Neural crest cell (in vitro differentiated cells): ENCODE data around the gene MVB12B. TPM values are rescaled to one million over a fixed set of nuclear protein-coding genes. Genes with fewer than 3 reads are reported as not detected.
A peak's percentile ranks its signal among the peaks of the same experiment; 100 is the strongest.

Experiments used
- DNase-seq: peaks from one replicate; pipeline ENCODE4 v3.0.0; 2021; ENCODE audit warnings: low read depth, mixed read lengths, low spot score
- H3K27ac Mint-ChIP-seq: one replicate; pipeline ENCODE4 v1.8.0; 2021; ENCODE audit warnings: mild to moderate bottlenecking, mixed read lengths; ENCODE audit not compliant: unreplicated experiment
- H3K27me3 Mint-ChIP-seq: 2 replicates; pipeline ENCODE4 v1.8.0; 2021; ENCODE audit warnings: low read depth, mild to moderate bottlenecking, mixed read lengths
- H3K36me3 Mint-ChIP-seq: 2 replicates; pipeline ENCODE4 v1.8.0; 2021; ENCODE audit warnings: low read depth, mild to moderate bottlenecking, mixed read lengths
- H3K4me1 Mint-ChIP-seq: 2 replicates; pipeline ENCODE4 v1.8.0; 2021; ENCODE audit warnings: mixed read lengths
- H3K4me3 Mint-ChIP-seq: one replicate; pipeline ENCODE4 v1.8.0; 2021; ENCODE audit warnings: mild to moderate bottlenecking, mixed read lengths
- H3K9me3 Mint-ChIP-seq: 2 replicates; pipeline ENCODE4 v1.8.0; 2021; ENCODE audit warnings: mixed read lengths
- total RNA-seq: library from RNA; stranded (reverse); gene quantifications from 2 replicates; pipeline ENCODE4 v1.2.1, GENCODE V29; 2021
- TF ChIP-seq, protein P1 (sequence below): fragments of 200-600 bp; sonication (generic); conservative IDR thresholded peaks from 2 replicates; pipeline ENCODE4 v1.5.0; 2021; ENCODE audit warnings: antibody characterized with exemption, mild to moderate bottlenecking

MVB12B gene
- total RNA-seq, 1 donor from 2014 or later, result 68.1 TPM

GRCh38 chr9:126394802-126395201, 68.2 kb downstream of the MVB12B start:
- H3K27ac Mint-ChIP-seq, result no peak overlapping the region
- H3K4me3 Mint-ChIP-seq, result no peak overlapping the region
- H3K4me1 Mint-ChIP-seq, result peaks cover 17% of the 10 kb centered on the region
- H3K9me3 Mint-ChIP-seq, result no peaks in the 10 kb centered on the region
- TF ChIP-seq, protein P1, sequence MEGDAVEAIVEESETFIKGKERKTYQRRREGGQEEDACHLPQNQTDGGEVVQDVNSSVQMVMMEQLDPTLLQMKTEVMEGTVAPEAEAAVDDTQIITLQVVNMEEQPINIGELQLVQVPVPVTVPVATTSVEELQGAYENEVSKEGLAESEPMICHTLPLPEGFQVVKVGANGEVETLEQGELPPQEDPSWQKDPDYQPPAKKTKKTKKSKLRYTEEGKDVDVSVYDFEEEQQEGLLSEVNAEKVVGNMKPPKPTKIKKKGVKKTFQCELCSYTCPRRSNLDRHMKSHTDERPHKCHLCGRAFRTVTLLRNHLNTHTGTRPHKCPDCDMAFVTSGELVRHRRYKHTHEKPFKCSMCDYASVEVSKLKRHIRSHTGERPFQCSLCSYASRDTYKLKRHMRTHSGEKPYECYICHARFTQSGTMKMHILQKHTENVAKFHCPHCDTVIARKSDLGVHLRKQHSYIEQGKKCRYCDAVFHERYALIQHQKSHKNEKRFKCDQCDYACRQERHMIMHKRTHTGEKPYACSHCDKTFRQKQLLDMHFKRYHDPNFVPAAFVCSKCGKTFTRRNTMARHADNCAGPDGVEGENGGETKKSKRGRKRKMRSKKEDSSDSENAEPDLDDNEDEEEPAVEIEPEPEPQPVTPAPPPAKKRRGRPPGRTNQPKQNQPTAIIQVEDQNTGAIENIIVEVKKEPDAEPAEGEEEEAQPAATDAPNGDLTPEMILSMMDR, result no peak
- H3K27me3 Mint-ChIP-seq, result no peaks in the 10 kb centered on the region
- no peak for DNase-seq
- H3K36me3 Mint-ChIP-seq, result peaks cover 8% of the 10 kb centered on the region

- Mint-ChIP-seq H3K27me3 (no peaks in the 10 kb centered on the region), H3K9me3 (no peaks in the 10 kb centered on the region), H3K27ac (no peak overlapping the region), H3K4me1 (peaks cover 17% of the 10 kb centered on the region), H3K36me3 (peaks cover 5% of the 10 kb centered on the region), H3K4me3 (no peak overlapping the region)
- TF ChIP-seq, protein P1, result no peak
- no peak for DNase-seq
Measured at GRCh38 chr9:126395439-126396212, 69.0 kb downstream of the MVB12B start.

- Mint-ChIP-seq H3K27me3 (no peaks in the 10 kb centered on the region), H3K4me3 (no peak overlapping the region), H3K4me1 (peaks cover 17% of the 10 kb centered on the region), H3K27ac (no peak overlapping the region), H3K9me3 (no peaks in the 10 kb centered on the region), H3K36me3 (peaks cover 5% of the 10 kb centered on the region)
- TF ChIP-seq, protein P1, result peak; percentile 47
- DNase-seq, result no peak
Measured at GRCh38 chr9:126397056-126397455, 70.4 kb downstream of the MVB12B start.

DNA sequence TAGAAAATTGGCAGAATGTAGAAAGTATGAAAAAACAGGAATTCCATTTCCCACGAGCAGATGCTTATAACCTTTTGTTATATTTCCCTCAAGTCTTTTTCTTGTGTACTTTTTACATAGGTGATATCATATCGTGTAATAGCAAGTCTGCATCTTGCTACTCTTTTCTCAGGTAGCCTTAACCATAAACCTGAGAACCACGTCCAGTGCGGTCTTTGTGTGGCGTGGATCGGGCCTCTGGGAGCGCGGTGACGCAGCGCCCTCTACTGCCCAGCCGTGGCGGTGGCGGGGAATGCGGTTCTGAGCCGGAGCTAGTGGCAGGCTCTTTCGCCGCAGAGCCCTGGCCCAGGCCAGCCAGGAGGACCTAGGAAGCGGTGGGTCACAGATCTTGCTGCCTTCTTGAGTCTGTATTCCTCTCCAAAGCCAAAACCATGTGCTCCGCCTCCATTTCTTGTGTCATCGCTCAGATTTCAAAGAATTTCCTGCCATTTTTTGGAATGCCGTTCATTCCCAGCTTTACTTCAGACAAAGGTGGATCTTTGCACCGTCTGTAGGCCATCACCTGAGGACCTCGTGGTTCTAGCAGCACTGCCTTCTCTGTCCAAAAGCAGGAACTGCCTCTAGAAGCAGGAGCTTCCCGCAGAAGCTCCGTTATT, 71.9 kb downstream of the MVB12B start:
- Mint-ChIP-seq H3K4me1 (peaks cover 17% of the 10 kb centered on the region), H3K4me3 (no peak overlapping the region), H3K27me3 (no peaks in the 10 kb centered on the region), H3K27ac (peak overlapping the region; percentile 82), H3K9me3 (no peaks in the 10 kb centered on the region), H3K36me3 (no peaks in the 10 kb centered on the region)
- DNase-seq, result peak; percentile 93
- TF ChIP-seq, protein P1, result peak; percentile 99

- no peak for DNase-seq
- H3K9me3 Mint-ChIP-seq, result no peaks in the 10 kb centered on the region
- no peak overlapping the region for H3K4me3 Mint-ChIP-seq
- peaks cover 17% of the 10 kb centered on the region for H3K4me1 Mint-ChIP-seq
- TF ChIP-seq, protein P1, result no peak
- no peaks in the 10 kb centered on the region for H3K27me3 Mint-ChIP-seq
- no peak overlapping the region for H3K27ac Mint-ChIP-seq
- no peaks in the 10 kb centered on the region for H3K36me3 Mint-ChIP-seq
Measured at GRCh38 chr9:126399251-126399650, 72.6 kb downstream of the MVB12B start.
